BE2C (cell line): ENCODE data around the gene HLA-DOA.

Experiments
- DNase-seq: peaks from one replicate; pipeline ENCODE4 v3.0.0-alpha.2; 2020
- H3K27me3 ChIP-seq: fragments of 250-450 bp; sonication (Bioruptor Pico); 2 replicates; pipeline ENCODE4 v1.5.1; 2020; ENCODE audit warnings: mild to moderate bottlenecking
- H3K36me3 ChIP-seq: fragments of 250-450 bp; sonication (Bioruptor Pico); 2 replicates; pipeline ENCODE4 v1.5.1; 2020; ENCODE audit warnings: mild to moderate bottlenecking
- H3K4me1 ChIP-seq: fragments of 250-450 bp; sonication (Bioruptor Pico); 2 replicates; pipeline ENCODE4 v1.5.1; 2020
- H3K4me3 ChIP-seq: 2 replicates; pipeline ENCODE4 v1.5.1; 2011; ENCODE audit warnings: low read depth, low read length
- H3K9me3 ChIP-seq: fragments of 250-450 bp; sonication (Bioruptor Pico); 2 replicates; pipeline ENCODE4 v1.5.1; 2020
- CTCF ChIP-seq: IDR thresholded peaks from 2 replicates; pipeline ENCODE4 v1.5.1; 2012; ENCODE audit warnings: mild to moderate bottlenecking, low read depth, low read length

The HLA-DOA gene

GRCh38 chr6:33028220-33028849 lies 18.9 kb upstream of the HLA-DOA start:
- Histone ChIP-seq H3K9me3 (no peaks in the 10 kb centered on the region), H3K4me3 (no peak overlapping the region), H3K27me3 (peaks cover 3% of the 10 kb centered on the region; the same call in 1 of the 2 replicates), H3K4me1 (no peaks in the 10 kb centered on the region), H3K36me3 (no peaks in the 10 kb centered on the region)
- TF ChIP-seq CTCF: no peak
- no peak for DNase-seq

- H3K4me3 ChIP-seq: no peak overlapping the region
- H3K36me3 ChIP-seq: no peaks in the 10 kb centered on the region
- H3K27me3 ChIP-seq: peaks cover 21% of the 10 kb centered on the region
- no peaks in the 10 kb centered on the region for H3K9me3 ChIP-seq
- H3K4me1 ChIP-seq: no peaks in the 10 kb centered on the region
- no peak for DNase-seq
- no peak for TF ChIP-seq CTCF
Observed at GRCh38 chr6:33024521-33024920, 15.1 kb upstream of the HLA-DOA start.

GRCh38 chr6:33023536-33023935 lies 14.1 kb upstream of the HLA-DOA start:
- H3K27me3 ChIP-seq: peaks cover 31% of the 10 kb centered on the region
- TF ChIP-seq CTCF: no peak
- H3K9me3 ChIP-seq: no peaks in the 10 kb centered on the region
- no peaks in the 10 kb centered on the region for H3K36me3 ChIP-seq
- H3K4me1 ChIP-seq: no peaks in the 10 kb centered on the region
- H3K4me3 ChIP-seq: no peak overlapping the region
- DNase-seq: no peak

GRCh38 chr6:33021917-33022316 lies 12.5 kb upstream of the HLA-DOA start:
- no peak for DNase-seq
- Histone ChIP-seq H3K4me1 (no peaks in the 10 kb centered on the region), H3K27me3 (peaks cover 47% of the 10 kb centered on the region), H3K4me3 (no peak overlapping the region), H3K36me3 (no peaks in the 10 kb centered on the region), H3K9me3 (no peaks in the 10 kb centered on the region)
- TF ChIP-seq CTCF: no peak

GRCh38 chr6:33019372-33019771 lies 10.0 kb upstream of the HLA-DOA start:
- Histone ChIP-seq H3K4me1 (no peaks in the 10 kb centered on the region), H3K36me3 (no peaks in the 10 kb centered on the region), H3K4me3 (no peak overlapping the region), H3K27me3 (peaks cover 68% of the 10 kb centered on the region), H3K9me3 (no peaks in the 10 kb centered on the region)
- TF ChIP-seq CTCF: no peak
- DNase-seq: no peak

- DNase-seq: no peak
- Histone ChIP-seq H3K4me3 (no peak overlapping the region), H3K4me1 (no peaks in the 10 kb centered on the region), H3K36me3 (no peaks in the 10 kb centered on the region), H3K9me3 (no peaks in the 10 kb centered on the region), H3K27me3 (peaks cover 71% of the 10 kb centered on the region)
- no peak for TF ChIP-seq CTCF
Observed at GRCh38 chr6:33018904-33019303, 9.5 kb upstream of the HLA-DOA start.
